Fibroblast of pulmonary artery (primary cell): Measurements from ENCODE around the gene ZFP57.
A peak's percentile ranks its signal among the peaks of the same experiment; 100 is the strongest.

Experiments used
- DNase-seq: peaks from one replicate; pipeline ENCODE4 v3.0.0-alpha.2; 2010; ENCODE audit warnings: low read depth
- H3K4me3 ChIP-seq: replicated peaks from 2 replicates; pipeline ENCODE4 v1.5.1; 2011; ENCODE audit warnings: low read depth, mild to moderate bottlenecking, control low read depth, low read length, moderate library complexity
- TF ChIP-seq, protein P1 (sequence below): IDR thresholded peaks from 2 replicates; pipeline ENCODE4 v1.5.1; 2011; ENCODE audit warnings: mild to moderate bottlenecking, control low read depth, low read length, inconsistent platforms; ENCODE audit errors: missing control alignments

The ZFP57 gene

DNA sequence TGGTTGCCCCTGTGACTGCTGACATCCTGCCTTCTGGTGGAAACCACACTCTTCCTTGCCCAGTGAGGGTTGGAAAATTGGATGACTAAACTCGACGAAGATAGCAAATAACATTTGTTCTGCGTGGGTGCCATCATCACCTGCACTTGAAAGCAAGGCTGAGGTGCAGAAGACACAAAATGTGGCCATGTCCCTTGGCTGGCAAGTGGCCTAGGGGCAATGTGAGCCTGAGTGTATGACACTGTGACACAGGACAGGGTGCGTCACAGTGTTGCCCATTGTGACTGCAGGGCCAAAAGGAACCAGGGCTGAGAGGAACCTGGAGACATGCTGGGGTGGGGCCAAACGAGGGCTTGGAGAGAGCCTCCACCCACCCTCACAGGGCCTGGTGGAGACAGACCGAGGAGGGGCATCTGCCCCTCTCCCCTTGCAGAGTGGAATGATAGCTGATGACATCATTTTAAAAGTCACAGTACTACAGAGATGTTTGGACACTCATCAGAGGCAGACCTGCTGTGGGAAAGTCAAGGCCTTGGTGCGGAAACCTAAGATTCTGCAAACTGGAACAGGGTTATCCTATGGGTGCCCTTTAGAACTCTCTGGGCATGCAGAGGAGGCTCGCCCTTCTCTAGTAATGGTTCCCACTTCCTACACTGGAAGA, 29.5 kb upstream of the ZFP57 start:
- TF ChIP-seq, protein P1, sequence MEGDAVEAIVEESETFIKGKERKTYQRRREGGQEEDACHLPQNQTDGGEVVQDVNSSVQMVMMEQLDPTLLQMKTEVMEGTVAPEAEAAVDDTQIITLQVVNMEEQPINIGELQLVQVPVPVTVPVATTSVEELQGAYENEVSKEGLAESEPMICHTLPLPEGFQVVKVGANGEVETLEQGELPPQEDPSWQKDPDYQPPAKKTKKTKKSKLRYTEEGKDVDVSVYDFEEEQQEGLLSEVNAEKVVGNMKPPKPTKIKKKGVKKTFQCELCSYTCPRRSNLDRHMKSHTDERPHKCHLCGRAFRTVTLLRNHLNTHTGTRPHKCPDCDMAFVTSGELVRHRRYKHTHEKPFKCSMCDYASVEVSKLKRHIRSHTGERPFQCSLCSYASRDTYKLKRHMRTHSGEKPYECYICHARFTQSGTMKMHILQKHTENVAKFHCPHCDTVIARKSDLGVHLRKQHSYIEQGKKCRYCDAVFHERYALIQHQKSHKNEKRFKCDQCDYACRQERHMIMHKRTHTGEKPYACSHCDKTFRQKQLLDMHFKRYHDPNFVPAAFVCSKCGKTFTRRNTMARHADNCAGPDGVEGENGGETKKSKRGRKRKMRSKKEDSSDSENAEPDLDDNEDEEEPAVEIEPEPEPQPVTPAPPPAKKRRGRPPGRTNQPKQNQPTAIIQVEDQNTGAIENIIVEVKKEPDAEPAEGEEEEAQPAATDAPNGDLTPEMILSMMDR, result no peak
- DNase-seq, result no peak

DNA sequence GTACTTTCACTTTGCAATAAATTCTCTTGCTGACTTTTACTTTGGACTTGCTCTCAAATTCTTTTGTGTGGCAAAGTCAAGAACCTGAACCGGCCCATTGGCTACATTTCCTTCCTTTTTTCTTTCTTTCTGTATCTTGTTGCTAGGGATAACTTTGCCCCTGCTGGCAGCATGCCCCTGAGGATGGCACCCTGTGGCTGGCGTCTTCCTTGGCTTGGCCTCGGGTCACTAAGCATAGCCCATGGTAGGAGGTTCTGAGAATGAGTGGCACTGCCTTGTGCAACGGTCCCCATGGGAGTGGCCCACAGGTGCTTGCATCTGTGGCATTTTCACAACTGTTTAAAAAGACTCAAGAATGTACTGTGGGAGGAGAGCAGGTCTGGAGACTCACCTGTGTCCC, 28.2 kb upstream of the ZFP57 start:
- no peak for DNase-seq
- TF ChIP-seq, protein P1, result no peak
- no peak overlapping the region for H3K4me3 ChIP-seq

More for the DNA sequence above, 29.5 kb upstream of the ZFP57 start:
- no peak overlapping the region for H3K4me3 ChIP-seq

DNA sequence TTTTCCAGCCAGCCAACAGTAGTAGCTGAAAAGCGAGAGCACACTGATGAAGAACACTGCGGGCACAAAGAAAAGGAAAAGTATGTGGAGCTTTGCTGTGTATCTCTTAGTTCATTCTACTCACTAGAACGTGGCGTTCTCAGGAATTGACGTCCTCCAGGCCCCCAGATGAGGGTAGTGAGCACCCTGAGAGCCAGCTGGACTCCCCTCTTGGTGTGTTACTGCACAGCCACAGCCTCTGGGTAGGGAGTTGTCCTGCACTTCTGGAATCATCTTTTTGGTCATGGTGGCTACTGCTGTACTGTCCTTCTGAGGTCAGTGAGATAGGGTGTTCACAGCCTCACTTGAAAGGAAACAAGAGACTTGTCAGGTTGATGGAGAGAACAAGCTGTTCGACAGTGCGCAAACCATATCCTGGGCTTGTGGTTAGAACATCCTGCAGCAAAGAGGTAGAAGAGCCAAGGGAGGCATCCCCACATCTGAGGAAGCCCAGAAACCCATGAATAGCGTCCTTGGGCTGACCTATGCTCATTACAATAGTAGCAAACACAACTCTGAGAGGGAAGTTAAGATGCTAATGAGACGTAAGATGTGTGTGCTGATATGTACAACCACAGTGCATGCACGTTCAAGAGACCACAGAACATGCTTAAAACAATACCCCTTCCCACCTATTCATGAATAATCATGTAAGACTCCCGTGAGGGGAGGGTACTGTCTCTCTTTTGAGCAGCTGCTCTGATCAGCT, 27.7 kb upstream of the ZFP57 start:
- TF ChIP-seq, protein P1, result no peak
- H3K4me3 ChIP-seq, result no peak overlapping the region
- no peak for DNase-seq

DNA sequence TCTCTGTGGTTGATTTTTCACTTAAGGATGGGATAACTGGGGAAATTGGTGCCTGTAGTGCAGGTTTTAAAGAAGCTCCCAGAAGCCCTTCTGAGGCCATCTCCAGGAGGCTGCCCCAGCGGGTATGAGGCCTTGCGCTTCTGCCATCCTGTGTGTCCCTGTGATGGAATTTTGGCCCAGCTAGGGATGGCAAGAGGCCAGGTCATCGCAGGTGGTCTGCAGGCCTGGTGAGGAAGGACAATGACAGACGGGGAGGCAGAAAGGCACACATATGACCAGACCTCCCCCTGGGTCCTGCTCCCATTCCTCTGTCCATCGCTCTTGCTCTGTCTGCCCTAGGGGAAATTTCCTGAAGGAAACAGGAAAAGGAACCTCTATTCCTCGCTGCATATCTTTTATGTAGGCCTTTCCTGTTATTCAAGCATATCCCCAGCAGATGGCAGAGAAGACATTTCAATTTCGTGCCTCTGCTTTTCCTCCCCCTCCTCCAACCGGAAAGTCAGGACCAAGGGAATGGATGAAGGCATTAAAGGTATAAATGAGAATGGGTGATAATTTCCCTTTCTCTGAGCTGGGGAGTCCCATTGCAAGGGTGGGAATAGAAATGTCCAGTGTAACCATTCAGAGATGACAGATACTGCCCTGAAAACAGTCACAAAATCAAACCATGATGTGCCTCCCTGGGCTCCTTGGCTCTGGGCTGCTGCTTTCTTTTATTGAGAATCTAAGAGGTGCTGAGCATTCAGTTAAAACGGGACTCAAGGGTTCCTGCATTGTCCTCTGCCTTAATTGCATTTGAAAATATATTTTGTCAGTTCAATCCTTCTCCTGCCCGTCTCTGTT, 24.7 kb upstream of the ZFP57 start:
- peak; percentile 69 for DNase-seq
- no peak overlapping the region for H3K4me3 ChIP-seq
- TF ChIP-seq, protein P1, result peak; percentile 67

DNA sequence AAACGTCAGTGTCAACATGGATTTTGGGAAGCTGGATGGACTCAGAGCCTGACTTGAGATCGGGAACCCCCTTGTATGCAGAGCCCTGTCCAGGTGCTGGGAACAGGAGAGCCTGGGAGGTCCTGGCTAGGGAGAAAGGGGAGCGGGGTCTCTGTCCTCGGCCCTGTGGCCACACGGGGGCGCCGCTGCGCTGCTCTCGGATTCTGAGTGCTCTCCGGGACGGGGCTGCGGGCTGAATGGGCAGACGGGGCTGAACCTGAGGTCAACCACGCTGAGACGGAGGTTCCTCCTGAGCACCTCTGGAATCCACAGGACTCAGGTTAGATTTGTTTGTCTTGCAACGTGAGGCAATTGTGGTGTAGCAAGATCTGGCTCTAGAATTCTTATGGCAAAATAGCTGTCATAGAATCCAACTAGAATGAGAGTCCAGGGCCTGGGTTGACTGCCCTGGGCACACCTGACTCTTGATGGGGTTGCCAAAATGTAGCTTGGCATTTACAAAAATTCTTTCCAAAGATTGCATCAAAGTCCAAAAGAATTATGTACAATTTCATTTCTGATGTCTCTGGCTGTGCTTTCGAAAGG, 21.7 kb upstream of the ZFP57 start:
- no peak overlapping the region for H3K4me3 ChIP-seq
- TF ChIP-seq, protein P1, result peak; percentile 68
- peak; percentile 23 for DNase-seq
